Astrocyte (in vitro differentiated cells and primary cell): Measurements from ENCODE around the gene ARHGAP24.

Experiments used
- CTCF ChIP-seq: IDR thresholded peaks from 2 replicates; pipeline ENCODE4 v1.5.1; 2011; ENCODE audit warnings: low read depth, mild to moderate bottlenecking, inconsistent platforms, low read length, moderate library complexity; ENCODE audit not compliant: insufficient read depth
- EZH2 ChIP-seq: IDR thresholded peaks from 2 replicates; pipeline ENCODE4 v1.6.1; 2012; ENCODE audit warnings: mild to moderate bottlenecking, low read length, inconsistent platforms; ENCODE audit not compliant: insufficient read depth

- TF ChIP-seq EZH2 (no peak), CTCF (no peak)
Observed at GRCh38 chr4:85491527-85491926, 16.6 kb downstream of the ARHGAP24 start.
